ENCODE measurements around the gene DDIT4. TPM values are rescaled to one million over a fixed set of nuclear protein-coding genes. Genes with fewer than 3 reads are reported as not detected.

DDIT4 gene
- total and polyA plus RNA-seq, 9 of the 15 experiments (the other 6 are each of a cell fraction or from before 2014, with no cell fraction given) = 8.2 to 675 (median 159) TPM

GRCh38 chr10:72274730-72275350 lies 1.1 kb downstream of the DDIT4 start (continued):
- TF ChIP-seq ZNF324 (CRISPR knock-in tag; IDR thresholded peaks at IDR 0.05) (no peak), POLR3A (IDR thresholded peaks at IDR 0.05; ENCODE audit: borderline replicate concordance, extremely low read depth, insufficient read depth, insufficient read length) (no peak), ZNF395 (CRISPR knock-in tag; IDR thresholded peaks at IDR 0.05) (no peak), HMG20A (CRISPR knock-in tag; conservative IDR thresholded peaks at IDR 0.05) (no peak), SAFB2 (IDR thresholded peaks at IDR 0.05; ENCODE audit: borderline replicate concordance, low read depth, low read length, severe bottlenecking) (no peak), NFE2L1 (tag; IDR thresholded peaks at IDR 0.05; ENCODE audit: borderline replicate concordance, low read depth) (no peak), HCFC1 (IDR thresholded peaks at IDR 0.05; ENCODE audit: low read depth, low read length) (peak; percentile 26; the same call in 1 of the 2 replicates), NFXL1 (CRISPR knock-in tag; IDR thresholded peaks at IDR 0.05) (no peak), EZH2 (IDR thresholded peaks at IDR 0.05; ENCODE audit: borderline replicate concordance, low read depth, low read length) (no peak), ZNF24 (IDR thresholded peaks at IDR 0.05) (no peak), IFI16 (CRISPR knock-in tag; IDR thresholded peaks at IDR 0.05) (no peak), E2F3 (CRISPR knock-in tag; IDR thresholded peaks at IDR 0.05) (0 out of 2 replicates have a peak, but pooled peaks have one; percentile 31), DACH1 (IDR thresholded peaks at IDR 0.05; ENCODE audit: partially characterized antibody) (no peak), CHD1 (IDR thresholded peaks at IDR 0.05; ENCODE audit: low read length) (peak; percentile 62), GABPB1 (CRISPR knock-in tag; IDR thresholded peaks at IDR 0.05) (no peak; the same call in 1 of the 2 replicates), ZNF3 (CRISPR knock-in tag; IDR thresholded peaks at IDR 0.05) (no peak), CHD4 (IDR thresholded peaks at IDR 0.05; ENCODE audit: insufficient read depth, insufficient replicate concordance, low read depth, low read length, poor library complexity, severe bottlenecking) (no peak), ADNP (tag; IDR thresholded peaks at IDR 0.05) (no peak), CCNT2 (IDR thresholded peaks at IDR 0.05; ENCODE audit: borderline replicate concordance, extremely low read depth, insufficient read length, low read depth, low read length) (peak; percentile 94), TAF7 (tag; IDR thresholded peaks at IDR 0.05) (no peak), FOXP4 (CRISPR knock-in tag; IDR thresholded peaks at IDR 0.05; ENCODE audit: borderline replicate concordance) (no peak), ZNF384 (IDR thresholded peaks at IDR 0.05; ENCODE audit: low read depth, low read length) (0 out of 2 replicates have a peak, but pooled peaks have one; percentile 30), PTTG1 (tag; IDR thresholded peaks at IDR 0.05; ENCODE audit: low read depth) (no peak), ZKSCAN8 (CRISPR knock-in tag; IDR thresholded peaks at IDR 0.05) (no peak)
